Activated CD4-positive, alpha-beta memory T cell treated with anti-CD3 and anti-CD28 coated beads for 36 hours (primary cell): ENCODE data around the gene CHAD. TPM values are rescaled to one million over a fixed set of nuclear protein-coding genes. Genes with fewer than 3 reads are reported as not detected.

Experiments used
- CTCF ChIA-PET: fragments of 350-600 bp; sonication (Branson Sonifier 250); formaldehyde crosslinking; loops from one replicate; lab custom pipeline; 2021; ENCODE audit warnings: antibody characterized with exemption, inconsistent platforms; lab: Charles Lee
- POLR2A ChIA-PET: fragments of 350-600 bp; sonication (Branson Sonifier 250); formaldehyde crosslinking; loops from one replicate; lab custom pipeline; 2021; ENCODE audit warnings: antibody characterized with exemption; lab: Charles Lee
- DNase-seq: peaks from one replicate; pipeline ENCODE4 v3.0.0-alpha.2; 2020
- H3K27ac Mint-ChIP-seq: one replicate; pipeline ENCODE4 v1.8.0; 2021; ENCODE audit warnings: mixed read lengths
- H3K27me3 Mint-ChIP-seq: one replicate; pipeline ENCODE4 v1.8.0; 2021; ENCODE audit warnings: mixed read lengths
- H3K36me3 Mint-ChIP-seq: one replicate; pipeline ENCODE4 v1.8.0; 2021; ENCODE audit warnings: mixed read lengths
- H3K4me1 Mint-ChIP-seq: one replicate; pipeline ENCODE4 v1.8.0; 2021; ENCODE audit warnings: low read depth, mixed read lengths
- H3K4me3 Mint-ChIP-seq: one replicate; pipeline ENCODE4 v1.8.0; 2021; ENCODE audit warnings: mild to moderate bottlenecking, mixed read lengths
- H3K9me3 Mint-ChIP-seq: one replicate; pipeline ENCODE4 v1.8.0; 2021; ENCODE audit warnings: mixed read lengths
- intact Hi-C: fragments of 100-400 bp; cut with micrococcal nuclease; formaldehyde crosslinking; loops from one replicate; pipeline ENCODE4 v1.15.1; 2023
- total RNA-seq, 2 experiments: library from RNA; stranded (reverse); gene quantifications; one replicate each; pipeline ENCODE4 v1.2.3, GENCODE V29; 2021

Gene CHAD
- total RNA-seq, result not detected

- CTCF ChIA-PET, result interaction anchor here (2.5 kb wide), 1 partner anchor 10 kb away, joined by 14 read pairs; the partner anchor contains the start of gene RSAD1
- Mint-ChIP-seq H3K4me1 (peaks cover 8% of the 10 kb centered on the region), H3K4me3 (no peak within 1 kb of the TSS), H3K27me3 (peaks cover 17% of the 10 kb centered on the region), H3K9me3 (no peaks in the 10 kb centered on the region), H3K36me3 (no peaks in the 10 kb centered on the region), H3K27ac (no peak within 1 kb of the TSS)
- intact Hi-C loops, result no loop called here
- DNase-seq, result no peak
- POLR2A ChIA-PET, result no interaction called here
These were observed at the start of gene CHAD for GRCh38 chr17:50468304-50469207. Gene CHAD, minus strand, starts transcription at chr17:50468880. Its CDS starts 67 bp downstream, at chr17:50468813.

- Mint-ChIP-seq H3K9me3 (no peaks in the 10 kb centered on the region), H3K36me3 (no peaks in the 10 kb centered on the region), H3K27me3 (no peaks in the 10 kb centered on the region), H3K4me1 (peaks cover 9% of the 10 kb centered on the region), H3K27ac (peak overlapping the region; percentile 14), H3K4me3 (no peak overlapping the region)
- CTCF ChIA-PET, result interaction anchor here (0.7 to 1.3 kb wide), 4 partner anchors 16 to 432 kb away, joined by 3 to 5 read pairs (median 4); no protein-coding TSS in a partner anchor
- DNase-seq, result no peak
- POLR2A ChIA-PET, result no interaction called here
- intact Hi-C loops, result no loop called here
These were observed 49.1 kb upstream of the CHAD start for GRCh38 chr17:50517504-50518383.

- POLR2A ChIA-PET, result no interaction called here
- DNase-seq, result no peak
- no peaks in the 10 kb centered on the region for H3K27me3 Mint-ChIP-seq
- H3K4me1 Mint-ChIP-seq, result peaks cover 14% of the 10 kb centered on the region
- no peaks in the 10 kb centered on the region for H3K36me3 Mint-ChIP-seq
- H3K9me3 Mint-ChIP-seq, result no peaks in the 10 kb centered on the region
- CTCF ChIA-PET, result interaction anchor here (0.7 to 1.3 kb wide), 2 partner anchors 16 to 35 kb away, joined by 3 to 5 read pairs; no protein-coding TSS in a partner anchor
- no peak overlapping the region for H3K4me3 Mint-ChIP-seq
- intact Hi-C loops, result no loop called here
- H3K27ac Mint-ChIP-seq, result peak overlapping the region; percentile 14
These were observed 48.3 kb upstream of the CHAD start for GRCh38 chr17:50517011-50517410.

- no peak for DNase-seq
- Mint-ChIP-seq H3K27ac (no peak overlapping the region), H3K27me3 (no peaks in the 10 kb centered on the region), H3K4me1 (peaks cover 30% of the 10 kb centered on the region), H3K4me3 (no peak overlapping the region), H3K9me3 (no peaks in the 10 kb centered on the region), H3K36me3 (no peaks in the 10 kb centered on the region)
- ChIA-PET CTCF (no interaction called here), POLR2A (interaction anchor here (0.7 kb wide), 1 partner anchor 9 kb away, joined by 3 read pairs; no protein-coding TSS in a partner anchor)
- intact Hi-C loops, result no loop called here
These were observed 46.4 kb upstream of the CHAD start for GRCh38 chr17:50514936-50515702.

- Mint-ChIP-seq H3K4me3 (no peak overlapping the region), H3K27me3 (no peaks in the 10 kb centered on the region), H3K4me1 (peaks cover 37% of the 10 kb centered on the region), H3K27ac (no peak overlapping the region), H3K9me3 (no peaks in the 10 kb centered on the region), H3K36me3 (no peaks in the 10 kb centered on the region)
- intact Hi-C loops, result no loop called here
- POLR2A ChIA-PET, result no interaction called here
- CTCF ChIA-PET, result no interaction called here
- DNase-seq, result no peak
These were observed 45.7 kb upstream of the CHAD start for GRCh38 chr17:50514388-50514787.

GRCh38 chr17:50513495-50513894 lies 44.8 kb upstream of the CHAD start:
- Mint-ChIP-seq H3K9me3 (no peaks in the 10 kb centered on the region), H3K4me3 (no peak overlapping the region)

GRCh38 chr17:50511058-50511457 lies 42.4 kb upstream of the CHAD start:
- peak; percentile 80 for DNase-seq
- CTCF ChIA-PET, result interaction anchor here (1.0 to 2.3 kb wide), 7 partner anchors 10 to 115 kb away, joined by 3 to 10 read pairs (median 6); partner anchors contain the start of gene EPN3
- Mint-ChIP-seq H3K27me3 (no peaks in the 10 kb centered on the region), H3K4me1 (peaks cover 37% of the 10 kb centered on the region), H3K27ac (peak overlapping the region; percentile 75), H3K4me3 (peak overlapping the region; percentile 25), H3K36me3 (no peaks in the 10 kb centered on the region), H3K9me3 (no peaks in the 10 kb centered on the region)
- intact Hi-C loops, result loop anchor here (1.0 to 2.0 kb wide), 4 partner anchors 23 to 32 kb away; partner anchors contain the start of gene RSAD1
- POLR2A ChIA-PET, result interaction anchor here (0.8 to 1.9 kb wide), 5 partner anchors 8 to 165 kb away, joined by 3 to 4 read pairs (median 3); partner anchors contain the start of gene XYLT2

More at GRCh38 chr17:50513495-50513894, 44.8 kb upstream of the CHAD start:
- peaks cover 42% of the 10 kb centered on the region for H3K4me1 Mint-ChIP-seq
- intact Hi-C loops, result no loop called here
- CTCF ChIA-PET, result no interaction called here
- no peaks in the 10 kb centered on the region for H3K27me3 Mint-ChIP-seq
- no peaks in the 10 kb centered on the region for H3K36me3 Mint-ChIP-seq
- H3K27ac Mint-ChIP-seq, result no peak overlapping the region
- DNase-seq, result no peak
- POLR2A ChIA-PET, result no interaction called here

GRCh38 chr17:50508573-50509460 lies 40.1 kb upstream of the CHAD start:
- ChIA-PET CTCF (interaction anchor here (0.7 to 1.8 kb wide), 3 partner anchors 8 to 27 kb away, joined by 4 to 5 read pairs (median 5); no protein-coding TSS in a partner anchor), POLR2A (interaction anchor here (1.9 kb wide), 1 partner anchor 163 kb away, joined by 4 read pairs; the partner anchor contains the start of gene XYLT2)
- H3K9me3 Mint-ChIP-seq, result no peaks in the 10 kb centered on the region
- no peak for DNase-seq
- intact Hi-C loops, result no loop called here
- H3K36me3 Mint-ChIP-seq, result no peaks in the 10 kb centered on the region
- H3K27me3 Mint-ChIP-seq, result no peaks in the 10 kb centered on the region
- peak overlapping the region; percentile 81 for H3K27ac Mint-ChIP-seq
- peak overlapping the region; percentile 95 for H3K4me3 Mint-ChIP-seq
- peaks cover 45% of the 10 kb centered on the region for H3K4me1 Mint-ChIP-seq

- Mint-ChIP-seq H3K4me3 (peak within 1 kb of the TSS; percentile 95), H3K36me3 (no peaks in the 10 kb centered on the region), H3K9me3 (no peaks in the 10 kb centered on the region), H3K4me1 (peaks cover 49% of the 10 kb centered on the region), H3K27ac (peak within 1 kb of the TSS; percentile 82), H3K27me3 (no peaks in the 10 kb centered on the region)
- intact Hi-C loops, result no loop called here
- DNase-seq, result peak; percentile 90
- ChIA-PET POLR2A (no interaction called here), CTCF (interaction anchor here (1.2 to 1.4 kb wide), 2 partner anchors 29 to 34 kb away, joined by 3 to 7 read pairs; partner anchors contain the start of gene RSAD1)
These were observed 39.3 kb upstream of the CHAD start, which contains the start of gene MYCBPAP for GRCh38 chr17:50507871-50508572. Gene MYCBPAP, plus strand, starts transcription at chr17:50508439. Its CDS starts 236 bp downstream, at chr17:50508675.

- Mint-ChIP-seq H3K27ac (no peak overlapping the region), H3K27me3 (no peaks in the 10 kb centered on the region), H3K4me1 (peaks cover 36% of the 10 kb centered on the region), H3K36me3 (no peaks in the 10 kb centered on the region), H3K9me3 (no peaks in the 10 kb centered on the region), H3K4me3 (no peak overlapping the region)
- intact Hi-C loops, result no loop called here
- no peak for DNase-seq
- CTCF ChIA-PET, result interaction anchor here (1.0 to 1.8 kb wide), 5 partner anchors 18 to 306 kb away, joined by 3 to 5 read pairs (median 4); partner anchors contain the start of genes LRRC59 and RSAD1
- POLR2A ChIA-PET, result interaction anchor here (1.0 kb wide), 1 partner anchor 9 kb away, joined by 3 read pairs; no protein-coding TSS in a partner anchor
These were observed 37.6 kb upstream of the CHAD start for GRCh38 chr17:50506298-50506697.
